HEK293T (cell line): ENCODE results near the gene CCDC30.

Source experiments
- CTCF ChIA-PET: fragments of 350-600 bp; formaldehyde crosslinking; extraction: SDS; loops from one replicate; lab custom pipeline; 2021; ENCODE audit warnings: antibody characterized with exemption, inconsistent platforms; lab: Yijun Ruan, JAX
- POLR2A ChIA-PET: fragments of 350-600 bp; formaldehyde crosslinking; extraction: SDS; loops from one replicate; lab custom pipeline; 2020; ENCODE audit warnings: antibody characterized with exemption, inconsistent platforms; lab: Yijun Ruan, JAX
- DNase-seq: peaks from one replicate; pipeline ENCODE4 v3.0.0; 2012; ENCODE audit warnings: mixed read lengths; ENCODE audit errors: extremely low spot score
- ARNT ChIP-seq: fragments of 450-650 bp; IDR thresholded peaks from 2 replicates; pipeline ENCODE4 v1.6.1; 2017; ENCODE audit warnings: mild to moderate bottlenecking
- BHLHE40 ChIP-seq: fragments of 450-650 bp; IDR thresholded peaks from 2 replicates; pipeline ENCODE4 v1.6.1; 2016; ENCODE audit warnings: mild to moderate bottlenecking, moderate library complexity, borderline replicate concordance
- CTBP1 ChIP-seq: fragments of 450-650 bp; IDR thresholded peaks from 2 replicates; pipeline ENCODE4 v1.6.1; 2016; ENCODE audit warnings: borderline replicate concordance
- ELF4 ChIP-seq: fragments of 450-650 bp; IDR thresholded peaks from 2 replicates; pipeline ENCODE4 v1.6.1; 2017; ENCODE audit warnings: antibody characterized with exemption
- FOXA1 ChIP-seq: fragments of 450-650 bp; IDR thresholded peaks from 2 replicates; pipeline ENCODE4 v1.6.1; 2016; ENCODE audit warnings: mild to moderate bottlenecking
- FOXK2 ChIP-seq: fragments of 450-650 bp; IDR thresholded peaks from 2 replicates; pipeline ENCODE4 v1.6.1; 2016; ENCODE audit warnings: mild to moderate bottlenecking
- FOXM1 ChIP-seq: fragments of 450-650 bp; IDR thresholded peaks from 2 replicates; pipeline ENCODE4 v1.6.1; 2017; ENCODE audit warnings: mild to moderate bottlenecking, borderline replicate concordance
- HDGF ChIP-seq: fragments of 450-650 bp; IDR thresholded peaks from 2 replicates; pipeline ENCODE4 v1.6.1; 2017; ENCODE audit warnings: antibody characterized with exemption, borderline replicate concordance
- L3MBTL2 ChIP-seq: fragments of 450-650 bp; conservative IDR thresholded peaks from 2 replicates; pipeline ENCODE4 v1.6.1; 2016; ENCODE audit warnings: mild to moderate bottlenecking
- LEF1 ChIP-seq: fragments of 450-650 bp; IDR thresholded peaks from 2 replicates; pipeline ENCODE4 v1.6.1; 2017; ENCODE audit warnings: mild to moderate bottlenecking, borderline replicate concordance
- NFRKB ChIP-seq: fragments of 450-650 bp; IDR thresholded peaks from 2 replicates; pipeline ENCODE4 v1.6.1; 2016; ENCODE audit warnings: mild to moderate bottlenecking, moderate library complexity
- SP1 ChIP-seq: fragments of 450-650 bp; IDR thresholded peaks from 2 replicates; pipeline ENCODE4 v1.6.1; 2017
- SUZ12 ChIP-seq: fragments of 450-650 bp; IDR thresholded peaks from 2 replicates; pipeline ENCODE4 v1.6.1; 2016; ENCODE audit warnings: mild to moderate bottlenecking
- TARDBP ChIP-seq: fragments of 450-650 bp; IDR thresholded peaks from 2 replicates; pipeline ENCODE4 v1.6.1; 2016
- ZNF384 ChIP-seq: fragments of 450-650 bp; IDR thresholded peaks from 2 replicates; pipeline ENCODE4 v1.6.1; 2016
- TF ChIP-seq, protein P1 (sequence below): fragments of 450-650 bp; IDR thresholded peaks from 2 replicates; pipeline ENCODE4 v1.6.1; 2016

Gene CCDC30

DNA sequence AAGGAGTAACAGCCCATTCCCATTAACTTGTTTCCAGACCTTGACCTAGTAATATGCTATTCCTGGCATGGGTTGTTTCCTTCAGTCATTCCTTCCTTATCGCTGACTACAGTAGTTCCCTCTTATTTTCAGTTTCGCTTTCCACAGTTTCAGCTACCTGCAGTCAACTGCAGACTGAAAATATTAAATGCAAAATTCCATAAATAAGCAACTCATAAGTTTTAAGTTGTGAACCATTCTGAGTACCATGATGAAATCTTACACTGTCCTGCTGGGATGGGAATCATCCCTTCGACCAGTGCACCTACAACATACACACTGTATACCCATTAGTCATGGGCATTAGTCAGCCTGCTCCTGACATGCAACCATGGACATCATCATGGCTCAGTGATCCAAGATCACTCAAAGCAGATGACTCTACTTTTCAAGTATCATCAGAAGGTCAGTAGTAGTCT lies 66.7 kb downstream of the CCDC30 start:
- DNase-seq, result no peak
- ChIA-PET POLR2A (no interaction called here), CTCF (no interaction called here)
- no peak for TF ChIP-seq SUZ12

DNA sequence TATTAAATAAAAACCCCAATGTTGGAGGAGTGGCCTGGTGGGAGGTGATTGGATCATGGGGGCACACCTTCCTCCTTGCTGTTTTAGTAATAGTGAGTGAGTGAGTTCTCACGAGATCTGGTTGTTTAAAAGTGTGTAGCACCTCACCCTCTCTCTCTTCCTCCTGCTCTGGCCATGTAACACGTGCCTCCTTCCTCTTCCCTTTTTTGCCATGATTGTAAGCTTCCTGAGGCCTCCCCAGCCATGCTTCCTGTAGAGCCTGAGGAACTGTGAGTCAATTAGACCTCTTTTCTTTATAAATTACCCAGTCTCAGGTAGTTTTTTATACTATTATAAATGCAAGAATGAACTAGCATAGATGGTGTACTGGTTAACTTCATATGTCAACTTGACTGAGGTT lies 68.0 kb downstream of the CCDC30 start:
- TF ChIP-seq FOXM1, result no peak
- no peak for TF ChIP-seq NFRKB
- no peak for TF ChIP-seq FOXK2
- TF ChIP-seq L3MBTL2, result no peak
- no peak for TF ChIP-seq TARDBP
- TF ChIP-seq FOXA1, result no peak
- no peak for TF ChIP-seq SUZ12
- no peak for TF ChIP-seq CTBP1
- no peak for TF ChIP-seq SP1
- no peak for TF ChIP-seq ELF4
- TF ChIP-seq, protein P1, sequence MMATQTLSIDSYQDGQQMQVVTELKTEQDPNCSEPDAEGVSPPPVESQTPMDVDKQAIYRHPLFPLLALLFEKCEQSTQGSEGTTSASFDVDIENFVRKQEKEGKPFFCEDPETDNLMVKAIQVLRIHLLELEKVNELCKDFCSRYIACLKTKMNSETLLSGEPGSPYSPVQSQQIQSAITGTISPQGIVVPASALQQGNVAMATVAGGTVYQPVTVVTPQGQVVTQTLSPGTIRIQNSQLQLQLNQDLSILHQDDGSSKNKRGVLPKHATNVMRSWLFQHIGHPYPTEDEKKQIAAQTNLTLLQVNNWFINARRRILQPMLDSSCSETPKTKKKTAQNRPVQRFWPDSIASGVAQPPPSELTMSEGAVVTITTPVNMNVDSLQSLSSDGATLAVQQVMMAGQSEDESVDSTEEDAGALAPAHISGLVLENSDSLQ, result no peak
- ChIA-PET CTCF (no interaction called here), POLR2A (no interaction called here)
- DNase-seq, result no peak

DNA sequence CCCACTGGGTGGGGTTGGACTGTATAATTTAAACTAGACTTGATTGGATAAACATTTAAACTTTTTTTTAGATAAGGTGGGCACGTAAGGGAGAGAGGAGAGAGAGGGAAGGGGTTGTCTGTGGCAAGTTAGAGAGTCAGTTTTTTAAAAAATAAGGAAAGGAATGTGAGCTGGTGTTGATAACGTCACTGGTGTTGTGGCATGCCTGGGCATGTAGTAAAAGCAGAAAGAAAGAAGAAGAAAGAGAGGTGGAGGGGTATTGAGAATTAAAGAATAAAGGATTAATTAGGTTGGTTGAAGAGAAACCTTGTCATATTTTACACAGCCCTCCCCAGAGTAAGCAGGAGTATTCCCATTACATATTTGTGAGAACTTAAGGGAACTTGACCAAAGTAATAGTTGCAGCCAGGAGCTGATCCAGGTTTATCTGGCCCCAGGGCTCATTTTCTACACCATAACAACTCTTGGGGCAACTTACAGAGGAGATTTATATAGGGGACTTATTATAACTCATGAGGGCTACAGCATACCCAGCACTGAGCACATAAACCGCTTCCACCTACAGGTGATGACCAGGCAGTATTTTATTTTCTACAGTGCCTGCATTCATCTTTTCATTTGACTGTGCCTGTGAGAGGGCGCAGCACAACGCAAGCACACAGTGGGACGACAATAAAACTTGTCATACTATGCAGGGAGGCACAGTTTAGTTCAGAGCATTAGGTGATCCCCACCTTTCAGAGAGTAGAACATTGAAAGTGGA lies 70.2 kb downstream of the CCDC30 start:
- no peak for DNase-seq
- ChIA-PET CTCF (interaction anchor here (0.6 kb wide), 1 partner anchor 197 kb away, joined by 3 read pairs; no protein-coding TSS in a partner anchor), POLR2A (no interaction called here)
- TF ChIP-seq HDGF (no peak), SUZ12 (no peak), TARDBP (no peak), ZNF384 (no peak), NFRKB (no peak), L3MBTL2 (no peak), FOXA1 (no peak), CTBP1 (no peak)

DNA sequence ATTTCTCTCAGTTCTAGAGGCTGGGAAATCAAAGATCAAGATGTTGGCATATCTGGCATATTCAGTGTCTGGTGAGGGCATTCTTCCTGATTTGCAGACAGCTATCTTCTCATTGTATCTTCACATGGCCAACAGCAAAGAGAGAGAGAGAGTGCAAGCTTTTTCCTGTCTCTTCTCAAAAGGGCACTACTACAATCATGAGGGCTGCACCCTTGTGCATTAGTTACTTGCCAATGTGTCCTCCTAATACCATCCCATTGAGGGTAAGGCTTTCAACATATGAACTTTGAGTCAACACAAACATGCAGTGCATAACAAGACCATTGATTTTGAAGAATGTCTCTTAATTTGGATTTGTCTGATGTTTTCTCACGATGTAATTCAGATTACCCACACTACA lies 78.0 kb downstream of the CCDC30 start:
- TF ChIP-seq NFRKB (no peak), TARDBP (no peak), HDGF (no peak), FOXK2 (no peak), ARNT (no peak), SUZ12 (no peak), LEF1 (no peak), L3MBTL2 (no peak), ELF4 (no peak), FOXM1 (no peak), FOXA1 (no peak), CTBP1 (no peak), BHLHE40 (no peak), ZNF384 (no peak), SP1 (no peak)
- TF ChIP-seq, protein P1, result no peak
- ChIA-PET CTCF (no interaction called here), POLR2A (no interaction called here)
- DNase-seq, result no peak

DNA sequence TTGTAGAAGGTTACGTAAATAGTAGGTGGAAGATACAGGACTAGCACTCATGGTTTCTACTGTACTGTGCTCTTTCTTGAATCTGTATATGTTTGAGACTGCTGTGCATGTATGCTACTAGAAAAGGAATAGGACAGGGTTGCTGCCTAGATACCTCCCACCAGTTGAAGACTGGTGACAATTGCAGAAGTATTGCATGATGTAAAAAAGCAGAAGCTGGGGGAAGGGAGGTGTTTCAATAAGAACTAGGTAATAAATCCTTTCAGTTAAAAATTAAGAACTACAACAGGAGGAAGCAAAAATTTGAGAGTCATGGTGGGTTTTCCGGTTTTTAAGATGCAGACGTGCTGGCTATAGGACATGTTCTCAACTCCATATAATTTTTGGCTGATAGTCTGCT lies 88.1 kb downstream of the CCDC30 start:
- TF ChIP-seq ELF4 (no peak), HDGF (no peak)
- ChIA-PET POLR2A (no interaction called here), CTCF (interaction anchor here (0.7 kb wide), 1 partner anchor 111 kb away, joined by 3 read pairs; no protein-coding TSS in a partner anchor)
- no peak for DNase-seq

DNA sequence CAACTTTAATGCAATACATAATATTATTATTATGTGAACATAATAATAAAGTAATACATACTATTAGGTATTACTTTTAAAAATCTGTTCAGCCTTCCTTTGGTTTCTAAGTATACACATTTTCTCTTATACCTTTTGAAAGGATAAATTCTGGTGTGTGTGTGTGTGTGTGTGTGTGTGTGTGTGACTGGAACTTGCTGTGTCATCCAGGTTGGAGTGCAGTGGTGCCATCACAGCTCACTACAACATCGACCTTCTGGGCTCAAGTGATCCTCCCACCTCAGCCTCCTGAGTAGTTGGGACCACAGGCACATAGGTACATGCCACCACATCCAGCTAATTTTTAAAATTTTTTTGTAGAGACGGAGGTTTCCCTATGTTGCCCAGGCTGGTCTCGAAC lies 88.5 kb downstream of the CCDC30 start:
- POLR2A ChIA-PET, result no interaction called here
- TF ChIP-seq ARNT (no peak), FOXM1 (no peak), HDGF (no peak), FOXK2 (no peak), TARDBP (no peak), CTBP1 (no peak), L3MBTL2 (no peak)
- DNase-seq, result no peak
- CTCF ChIA-PET, result no interaction called here

DNA sequence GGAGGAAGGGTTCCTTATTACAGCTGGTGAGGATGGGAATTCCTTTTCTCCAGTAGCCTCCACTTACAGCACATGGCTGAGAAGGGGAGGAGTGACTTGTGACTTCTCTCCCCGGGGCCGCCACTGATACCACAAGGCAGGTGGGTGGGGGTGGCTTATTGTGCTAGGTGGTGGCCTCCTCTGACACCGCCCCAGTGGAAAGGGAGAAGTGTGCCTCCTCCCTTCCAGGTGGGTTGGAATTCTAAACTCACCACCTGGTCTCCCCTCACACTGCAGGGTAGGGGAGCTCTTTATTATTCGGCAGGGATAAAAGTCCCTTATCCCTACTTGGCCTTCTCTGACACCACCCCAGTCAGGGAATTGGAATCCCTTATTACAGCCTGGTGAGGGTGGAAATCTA lies 89.5 kb downstream of the CCDC30 start:
- ChIA-PET POLR2A (no interaction called here), CTCF (no interaction called here)
- no peak for TF ChIP-seq NFRKB
- TF ChIP-seq, protein P1, result no peak
- no peak for DNase-seq
